ENCODE results near the gene MAP2K5. TPM values are rescaled to one million over a fixed set of nuclear protein-coding genes. Genes with fewer than 3 reads are reported as not detected.

Gene MAP2K5
- total RNA-seq, 1 experiment from 2014 or later: 13.6 TPM

GRCh38 chr15:67776600-67776999 lies 234.1 kb downstream of the MAP2K5 start (continued):
- TF ChIP-seq ATF1 (CRISPR knock-in tag; IDR thresholded peaks at IDR 0.05) (no peak), MAX (CRISPR knock-in tag; IDR thresholded peaks at IDR 0.05) (no peak), ZNF512 (CRISPR knock-in tag; IDR thresholded peaks at IDR 0.05; ENCODE audit: borderline replicate concordance) (no peak), SP1 (CRISPR knock-in tag; conservative IDR thresholded peaks at IDR 0.05) (no peak), ZBTB43 (CRISPR knock-in tag; IDR thresholded peaks at IDR 0.05) (no peak), ATF6 (CRISPR knock-in tag; IDR thresholded peaks at IDR 0.05) (no peak), FOXK1 (CRISPR knock-in tag; IDR thresholded peaks at IDR 0.05) (no peak)

GRCh38 chr15:67777071-67777470 lies 234.6 kb downstream of the MAP2K5 start:
- Mint-ChIP-seq H3K27me3 (ENCODE audit: low read depth) (no peaks in the 10 kb centered on the region), H3K4me1 (peaks cover 54% of the 10 kb centered on the region), H3K9me3 (no peaks in the 10 kb centered on the region), H3K36me3 (no peaks in the 10 kb centered on the region), H3K4me3 (no peak overlapping the region), H3K27ac (no peak overlapping the region)
- ATAC-seq (no peak; the same call in 1 of the 2 replicates), DNase-seq (ENCODE audit: low spot score) (no peak)
- TF ChIP-seq ZNF263 (CRISPR knock-in tag; IDR thresholded peaks at IDR 0.05; ENCODE audit: low read depth) (no peak), TEAD4 (CRISPR knock-in tag; IDR thresholded peaks at IDR 0.05) (no peak), NFYB (CRISPR knock-in tag; conservative IDR thresholded peaks at IDR 0.05; ENCODE audit: low read depth) (no peak), E2F4 (CRISPR knock-in tag; IDR thresholded peaks at IDR 0.05; ENCODE audit: borderline replicate concordance, low read depth) (no peak), MLX (CRISPR knock-in tag; IDR thresholded peaks at IDR 0.05) (no peak), NFATC4 (CRISPR knock-in tag; IDR thresholded peaks at IDR 0.05) (no peak), FOXK1 (CRISPR knock-in tag; IDR thresholded peaks at IDR 0.05) (no peak), ZBTB43 (CRISPR knock-in tag; IDR thresholded peaks at IDR 0.05) (no peak), SMAD4 (CRISPR knock-in tag; IDR thresholded peaks at IDR 0.05) (no peak), RELA (CRISPR knock-in tag; IDR thresholded peaks at IDR 0.05; ENCODE audit: borderline replicate concordance) (no peak), HMGXB4 (CRISPR knock-in tag; IDR thresholded peaks at IDR 0.05) (no peak), SMAD3 (CRISPR knock-in tag; IDR thresholded peaks at IDR 0.05; ENCODE audit: borderline replicate concordance) (no peak), ESRRA (CRISPR knock-in tag; IDR thresholded peaks at IDR 0.05; ENCODE audit: borderline replicate concordance) (no peak)
- ChIA-PET CTCF (no interaction called here), POLR2A (no interaction called here)

Measured in WTC11 (cell line).